HepG2 (cell line): ENCODE results near the gene DLX4. TPM values are rescaled to one million over a fixed set of nuclear protein-coding genes. Genes with fewer than 3 reads are reported as not detected.

Experiments used
- ATAC-seq: fragments of 200-7000 bp; cut with Tn5 transposase; 3 replicates; pipeline ENCODE4 v1.9.1; 2020; ENCODE audit warnings: mild to moderate bottlenecking, moderate library complexity
- BruUV-seq: library from RNA; stranded (reverse); fragments of 400-500 nt; replicated peaks from 2 replicates; lab custom pipeline; 2021; lab: Mats Ljungman, UMichigan
- CTCF ChIA-PET: fragments of 300-600 bp; formaldehyde crosslinking; extraction: SDS; loops from one replicate; lab custom pipeline; 2021; ENCODE audit warnings: low total read pairs, inconsistent platforms, low intra/inter-chr PET ratio; lab: Yijun Ruan, JAX
- POLR2A ChIA-PET: fragments of 350-600 bp; sonication (Branson Sonifier 250); formaldehyde crosslinking; loops from one replicate; lab custom pipeline; 2020; ENCODE audit warnings: antibody characterized with exemption, inconsistent platforms; lab: Yijun Ruan, JAX
- DNase-seq: peaks from one replicate; pipeline ENCODE4 v3.0.0-alpha.2; 2015; ENCODE audit warnings: low spot score
- FAIRE-seq: peaks from 3 replicates; lab custom pipeline; 2011; peaks lifted over from hg19 to GRCh38; lab: Jason Lieb, UNC
- H2AFZ ChIP-seq: one replicate; pipeline ENCODE4 v1.6.1; 2011; ENCODE audit warnings: low read length, inconsistent platforms
- H3K27ac ChIP-seq: fragments of 300-600 bp; 3 replicates; pipeline ENCODE4 v1.8.0; 2011; ENCODE audit warnings: mixed run types, mild to moderate bottlenecking, mixed read lengths, low read length, inconsistent platforms; ENCODE audit not compliant: insufficient read depth; ENCODE audit errors: extremely low read length
- H3K27me3 ChIP-seq, 2 experiments: fragments of 200-600 bp in 1 of 2; 2 replicates in 1 of 2; 3 replicates in 1 of 2; pipeline versions ENCODE4 v1.6.0 to v1.8.0; 2011; ENCODE audit warnings: low read length in 2 of 2, mild to moderate bottlenecking in 2 of 2, moderate library complexity in 2 of 2, inconsistent platforms in 1 of 2; ENCODE audit not compliant: insufficient read depth in 2 of 2, control insufficient read depth in 1 of 2
- H3K36me3 ChIP-seq, 2 experiments: fragments of 200-600 bp in 1 of 2; replicated peaks in 1 of 2; 2 replicates in 1 of 2; 3 replicates in 1 of 2; pipeline versions ENCODE4 v1.5.1 to v1.8.0; 2011; ENCODE audit warnings: low read length in 2 of 2, inconsistent platforms in 1 of 2; ENCODE audit not compliant: insufficient read depth in 2 of 2, control insufficient read depth in 1 of 2
- H3K4me1 ChIP-seq: 2 replicates; pipeline ENCODE4 v1.5.1; 2012; ENCODE audit warnings: low read length, inconsistent platforms; ENCODE audit not compliant: insufficient read depth
- H3K4me2 ChIP-seq: 2 replicates; pipeline ENCODE4 v1.6.0; 2011; ENCODE audit warnings: low read depth, low read length, inconsistent platforms
- H3K4me3 ChIP-seq, 3 experiments: fragments of 200-600 bp in 1 of 3; sonication (generic), shearing (Covaris generic) in 1 of 3; replicated peaks in 1 of 3; 2 replicates each; pipeline ENCODE4 v1.5.1; 2011 to 2016; ENCODE audit warnings: low read length in 3 of 3, inconsistent platforms in 2 of 3, low read depth in 2 of 3, mild to moderate bottlenecking in 2 of 3, control low read depth in 1 of 3, mixed read lengths in 1 of 3; ENCODE audit not compliant: insufficient read depth in 1 of 3
- H3K79me2 ChIP-seq: one replicate; pipeline ENCODE4 v1.6.1; 2011; ENCODE audit warnings: low read length, inconsistent platforms; ENCODE audit not compliant: insufficient read depth
- H3K9ac ChIP-seq: 2 replicates; pipeline ENCODE4 v1.6.0; 2011; ENCODE audit warnings: mild to moderate bottlenecking, low read depth, low read length, inconsistent platforms; ENCODE audit not compliant: insufficient read depth
- H3K9me3 ChIP-seq: 2 replicates; pipeline ENCODE4 v1.5.1; 2012; ENCODE audit warnings: mild to moderate bottlenecking, low read length
- H4K20me1 ChIP-seq: 2 replicates; pipeline ENCODE4 v1.6.0; 2011; ENCODE audit warnings: inconsistent platforms, mild to moderate bottlenecking, low read length, moderate library complexity; ENCODE audit not compliant: insufficient read depth
- HMGA1 ChIP-seq: sonication (generic); formaldehyde crosslinking; conservative IDR thresholded peaks from 2 replicates; pipeline ENCODE4 v1.4.0; 2020; ENCODE audit warnings: missing genetic modification reagents
- HNF4A ChIP-seq: sonication (generic); formaldehyde crosslinking; IDR thresholded peaks from 2 replicates; pipeline ENCODE4 v1.4.0; 2020; ENCODE audit warnings: missing genetic modification reagents
- HOXA3 ChIP-seq: sonication (generic); formaldehyde crosslinking; IDR thresholded peaks from 2 replicates; pipeline ENCODE4 v1.5.0; 2020; ENCODE audit warnings: missing genetic modification reagents
- NFE2L1 ChIP-seq: sonication (generic); formaldehyde crosslinking; IDR thresholded peaks from 2 replicates; pipeline ENCODE4 v1.4.0; 2020; ENCODE audit warnings: missing genetic modification reagents, mild to moderate bottlenecking, borderline replicate concordance
- PHF21A ChIP-seq: sonication (generic); formaldehyde crosslinking; IDR thresholded peaks from 2 replicates; pipeline ENCODE4 v1.5.0; 2020; ENCODE audit warnings: mild to moderate bottlenecking, missing genetic modification reagents
- POLR2G ChIP-seq: fragments of 200-400 bp; formaldehyde crosslinking; IDR thresholded peaks from 2 replicates; pipeline ENCODE4 v1.6.1; 2018; ENCODE audit warnings: mild to moderate bottlenecking, low read depth, low read length, moderate library complexity
- RXRA ChIP-seq: sonication (generic); formaldehyde crosslinking; IDR thresholded peaks from 2 replicates; pipeline ENCODE4 v1.5.1; 2020; ENCODE audit warnings: missing genetic modification reagents
- SNAI1 ChIP-seq: sonication (generic); formaldehyde crosslinking; IDR thresholded peaks from 2 replicates; pipeline ENCODE4 v1.5.0; 2020; ENCODE audit warnings: mild to moderate bottlenecking, missing genetic modification reagents, borderline replicate concordance
- ZNF75D ChIP-seq: sonication (generic); formaldehyde crosslinking; IDR thresholded peaks from 2 replicates; pipeline ENCODE4 v1.8.1; 2023; ENCODE audit warnings: missing genetic modification reagents, mild to moderate bottlenecking, borderline replicate concordance
- ZSCAN31 ChIP-seq: sonication (generic); formaldehyde crosslinking; IDR thresholded peaks from 2 replicates; pipeline ENCODE4 v1.5.0; 2020; ENCODE audit warnings: low read depth, mild to moderate bottlenecking, missing genetic modification reagents
- WGBS: methylation state at CpG from one replicate; pipeline ENCODE4 v1.1.6; 2017; ENCODE audit warnings: low lambda C conversion rate; 5-methylcytosine and 5-hydroxymethylcytosine counted together
- in situ Hi-C: cut with HindIII; loops from 2 replicates; pipeline ENCODE4 v1.10.0; 2017; ENCODE audit warnings: low pct_unique_long_range_greater_than_20kb; ENCODE audit not compliant: extremely low pct_ligation_motif_present
- intact Hi-C: fragments of 100-400 bp; cut with micrococcal nuclease; formaldehyde crosslinking; loops from one replicate; pipeline ENCODE4 v1.10.0; 2022; ENCODE audit not compliant: unreplicated experiment
- polyA plus RNA-seq, 8 experiments: library from polyadenylated mRNA; depleted of rRNA in 3 of 8; stranded (reverse) in 7 of 8; unstranded in 1 of 8; fragments of >200 nt; fragmentation: Illumina TruSeq in 4 of 8; extraction: Trizol in 4 of 8; gene quantifications; 2 replicates each; pipeline versions ENCODE4 v1.2.1 to v1.2.3, GENCODE V29; 2011 to 2016; ENCODE audit warnings: low read depth in 4 of 8, missing spikeins in 1 of 8, mixed read lengths in 1 of 8; ENCODE audit not compliant: insufficient read depth in 1 of 8
- total RNA-seq, 5 experiments: library from RNA; depleted of rRNA; stranded (reverse); fragments of >200 nt; fragmentation: Illumina TruSeq; extraction: Trizol; gene quantifications; 2 replicates each; pipeline ENCODE4 v1.2.3, GENCODE V29; 2016; ENCODE audit warnings: low read depth in 1 of 5
- TF ChIP-seq, protein P1 (sequence below): sonication (generic); formaldehyde crosslinking; IDR thresholded peaks from 2 replicates; pipeline ENCODE4 v1.9.0; 2021; ENCODE audit warnings: missing genetic modification reagents, mild to moderate bottlenecking, borderline replicate concordance

DLX4 gene
- total and polyA plus RNA-seq, 2 of the 13 experiments (the other 11 are each of a cell fraction or from before 2014, with no cell fraction given) = 0.55 to 2.3 TPM

DNA sequence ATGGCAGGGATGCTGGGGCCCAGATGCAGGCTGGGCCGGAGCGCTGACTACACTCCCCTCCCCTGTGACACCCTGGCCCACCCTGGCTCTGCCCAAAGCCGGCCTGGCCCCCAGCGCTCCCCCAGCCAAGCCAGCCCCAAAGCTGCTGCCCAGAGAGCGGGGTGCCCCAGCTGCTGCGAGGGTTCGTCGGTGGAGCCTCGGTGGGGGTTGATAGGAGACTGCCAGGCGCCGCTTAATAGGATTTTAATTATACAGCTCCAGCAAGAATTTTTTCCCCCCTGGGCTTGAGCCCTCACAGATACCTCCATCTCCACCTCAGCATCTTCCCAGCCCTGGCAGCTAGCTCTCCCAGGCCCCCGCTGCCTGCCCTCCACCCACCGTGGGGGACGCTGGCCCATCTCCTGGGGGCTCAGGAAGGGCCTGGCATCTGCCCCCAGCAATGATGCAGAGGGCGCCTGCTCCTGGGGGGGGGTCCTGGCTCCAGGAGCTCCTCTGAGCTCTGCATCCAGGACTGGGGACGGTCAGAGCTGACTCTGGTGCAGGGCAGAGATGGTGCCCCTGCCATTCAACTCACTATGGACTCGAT is 36.8 kb upstream of the DLX4 start (continued):
- no peak for TF ChIP-seq POLR2G
- no peak for TF ChIP-seq PHF21A (CRISPR knock-in tag)
- TF ChIP-seq, protein P1, sequence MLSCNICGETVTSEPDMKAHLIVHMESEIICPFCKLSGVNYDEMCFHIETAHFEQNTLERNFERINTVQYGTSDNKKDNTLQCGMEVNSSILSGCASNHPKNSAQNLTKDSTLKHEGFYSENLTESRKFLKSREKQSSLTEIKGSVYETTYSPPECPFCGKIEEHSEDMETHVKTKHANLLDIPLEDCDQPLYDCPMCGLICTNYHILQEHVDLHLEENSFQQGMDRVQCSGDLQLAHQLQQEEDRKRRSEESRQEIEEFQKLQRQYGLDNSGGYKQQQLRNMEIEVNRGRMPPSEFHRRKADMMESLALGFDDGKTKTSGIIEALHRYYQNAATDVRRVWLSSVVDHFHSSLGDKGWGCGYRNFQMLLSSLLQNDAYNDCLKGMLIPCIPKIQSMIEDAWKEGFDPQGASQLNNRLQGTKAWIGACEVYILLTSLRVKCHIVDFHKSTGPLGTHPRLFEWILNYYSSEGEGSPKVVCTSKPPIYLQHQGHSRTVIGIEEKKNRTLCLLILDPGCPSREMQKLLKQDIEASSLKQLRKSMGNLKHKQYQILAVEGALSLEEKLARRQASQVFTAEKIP (CRISPR knock-in tag) = no peak
- TF ChIP-seq ZNF75D = no peak
- TF ChIP-seq RXRA = no peak
- no peak for TF ChIP-seq SNAI1 (CRISPR knock-in tag)
- no peak for TF ChIP-seq NFE2L1 (CRISPR knock-in tag)
- no peak for TF ChIP-seq ZSCAN31
- TF ChIP-seq HOXA3 (CRISPR knock-in tag) = no peak

DNA sequence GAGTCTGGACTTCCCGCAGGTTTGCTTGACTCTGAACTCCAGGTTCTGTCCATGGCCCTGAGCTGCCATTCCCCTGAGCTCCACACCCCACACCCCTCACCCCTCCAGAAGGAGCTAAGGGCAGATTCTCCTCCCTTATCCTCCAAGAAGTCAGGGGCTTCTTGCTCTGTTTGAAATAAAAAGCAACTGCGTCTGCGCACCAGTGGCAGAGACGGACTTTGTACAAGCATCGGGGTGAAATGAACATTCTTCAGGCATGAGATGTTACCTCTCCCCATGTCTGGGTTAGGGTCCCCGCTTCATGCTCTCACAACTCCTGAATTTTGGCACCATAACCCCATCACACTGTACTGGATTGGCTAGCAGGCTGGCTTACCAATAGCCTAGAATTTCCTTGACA is 36.1 kb upstream of the DLX4 start:
- Histone ChIP-seq H3K9me3 (no peaks in the 10 kb centered on the region), H3K4me2 (no peak overlapping the region), H3K9ac (no peak overlapping the region), H3K4me1 (peaks cover 24% of the 10 kb centered on the region), H4K20me1 (no peaks in the 10 kb centered on the region), H3K4me3 (no peak overlapping the region), H3K36me3 (no peaks in the 10 kb centered on the region), H3K79me2 (no peaks in the 10 kb centered on the region), H3K27me3 (peaks cover 1 to 43% of the 10 kb centered on the region in 2 experiments; a peak in 4 of 5 replicates), H3K27ac (no peak overlapping the region), H2AFZ (no peak overlapping the region)
- DNase-seq (no peak), ATAC-seq (no peak), FAIRE-seq (no peak)
- ChIA-PET CTCF (no interaction called here), POLR2A (no interaction called here)
- in situ Hi-C loops (no loop called here), intact Hi-C loops (no loop called here)
- TF ChIP-seq HMGA1 (CRISPR knock-in tag) (no peak), HNF4A (CRISPR knock-in tag) (0 out of 2 replicates have a peak, but pooled peaks have one; percentile 9)
- 17% methylated on average over 6 of the region's 6 CpGs for WGBS
- no TSS peak for BruUV-seq
